Esophagus muscularis mucosa (tissue), 4 donors: ENCODE data around the gene RAB3GAP2. TPM values are rescaled to one million over a fixed set of nuclear protein-coding genes. Genes with fewer than 3 reads are reported as not detected.

Source experiments
- DNase-seq: peaks from one replicate; pipeline ENCODE4 v3.0.0-alpha.2; 2017; ENCODE audit errors: extremely low spot score
- H3K27ac ChIP-seq, 4 donors: fragments of 200-600 bp; sonication (generic); replicated peaks in 1 of 4; 1 replicate in 3 of 4; 2 replicates in 1 of 4; pipeline ENCODE4 v1.5.1; 2016 to 2019; ENCODE audit warnings: mild to moderate bottlenecking in 1 of 4
- H3K27me3 ChIP-seq, 4 donors: fragments of 200-600 bp; sonication (generic); one replicate each; pipeline versions ENCODE4 v1.5.1 to v1.6.0; 2016 to 2019
- H3K36me3 ChIP-seq, 4 donors: fragments of 200-600 bp; sonication (generic); one replicate each; pipeline ENCODE4 v1.5.1; 2016 to 2019
- H3K4me1 ChIP-seq, 4 donors: fragments of 200-600 bp; sonication (generic); one replicate each; pipeline ENCODE4 v1.5.1; 2016 to 2019
- H3K4me3 ChIP-seq, 4 donors: fragments of 200-600 bp; sonication (generic); 1 replicate in 2 of 4; 2 replicates in 2 of 4; pipeline ENCODE4 v1.5.1; 2016 to 2019; ENCODE audit warnings: mild to moderate bottlenecking in 4 of 4, moderate library complexity in 1 of 4
- H3K9me3 ChIP-seq, 4 donors: fragments of 200-600 bp; sonication (generic); 1 replicate in 3 of 4; 2 replicates in 1 of 4; pipeline ENCODE4 v1.5.1; 2016 to 2019
- CTCF ChIP-seq, 3 experiments: fragments of 200-600 bp in 2 of 3; fragments of 450-650 bp in 1 of 3; sonication (generic) in 2 of 3; IDR thresholded peaks; one replicate each; pipeline ENCODE4 v1.5.1; 2017 to 2019; ENCODE audit warnings: antibody characterized with exemption in 3 of 3, mild to moderate bottlenecking in 2 of 3, moderate library complexity in 1 of 3
- EP300 ChIP-seq: sonication (generic); formaldehyde crosslinking; IDR thresholded peaks from one replicate; pipeline ENCODE4 v1.6.1; 2017; ENCODE audit warnings: antibody characterized with exemption
- POLR2A ChIP-seq: fragments of 450-650 bp; IDR thresholded peaks from one replicate; pipeline ENCODE4 v1.6.1; 2017; ENCODE audit warnings: antibody characterized with exemption, moderate library complexity, mild to moderate bottlenecking, low read depth
- POLR2AphosphoS5 ChIP-seq, 2 donors: sonication (generic); formaldehyde crosslinking; IDR thresholded peaks; one replicate each; pipeline ENCODE4 v1.6.1; 2017; ENCODE audit warnings: antibody characterized with exemption in 2 of 2
- WGBS: methylation state at CpG from one replicate; pipeline ENCODE4 v1.1.5; 2018; 5-methylcytosine and 5-hydroxymethylcytosine counted together
- intact Hi-C: fragments of 100-400 bp; cut with DNase I; formaldehyde crosslinking; loops from one replicate; pipeline ENCODE4 v1.15.1; 2023
- total RNA-seq, 4 donors: library from RNA; depleted of rRNA; stranded (reverse); fragments of >200 nt; gene quantifications; one replicate each; pipeline versions ENCODE4 v1.1.0 to v1.2.1, GENCODE V29; 2016

The RAB3GAP2 gene
- 10 to 100 TPM; 19.8 to 23.0 (median 21.2) TPM for total RNA-seq

GRCh38 chr1:220272047-220272840 lies at the start of gene RAB3GAP2:
TSS of gene RAB3GAP2 (minus strand) at chr1:220272453. CDS start at chr1:220272337, 116 bp downstream.
- peak within 1 kb of the TSS; percentile 74 to 93 (median 81) for H3K4me3 ChIP-seq
- intact Hi-C loops, result loop anchor here (10.0 kb wide), 1 partner anchor 473 kb away; the partner anchor contains the start of gene MTARC2
- H3K9me3 ChIP-seq, result no peaks in the 10 kb centered on the region
- TF ChIP-seq POLR2AphosphoS5 (IDR thresholded peaks at IDR 0.05) (peak; percentile 90 to 96), POLR2A (peak; percentile 35), CTCF (IDR thresholded peaks at IDR 0.05) (no peak)
- DNase-seq, result peak; percentile 98
- H3K36me3 ChIP-seq, result peaks cover 0 to 3% (median 0%) of the 10 kb centered on the region in 4 donors
- H3K27ac ChIP-seq, result peak within 1 kb of the TSS; percentile 84 to 89 (median 87)
- under 1% methylated on average over 32 of the region's 49 CpGs for WGBS
- H3K4me1 ChIP-seq, result peaks cover 26 to 37% (median 32%) of the 10 kb centered on the region in 4 donors
- H3K27me3 ChIP-seq, result no peaks in the 10 kb centered on the region

GRCh38 chr1:220321758-220322157 lies 49.5 kb upstream of the RAB3GAP2 start:
- H3K27ac ChIP-seq, result no peak overlapping the region
- 82% methylated on average over 6 of the region's 6 CpGs for WGBS
- no peaks in the 10 kb centered on the region for H3K4me1 ChIP-seq
- intact Hi-C loops, result no loop called here
- DNase-seq, result peak; percentile 66
- no peaks in the 10 kb centered on the region for H3K27me3 ChIP-seq
- TF ChIP-seq EP300 (no peak), POLR2AphosphoS5 (IDR thresholded peaks at IDR 0.05) (no peak), POLR2A (no peak), CTCF (IDR thresholded peaks at IDR 0.05) (no peak)
- H3K4me3 ChIP-seq, result no peak overlapping the region
- H3K36me3 ChIP-seq, result no peaks in the 10 kb centered on the region
- no peaks in the 10 kb centered on the region for H3K9me3 ChIP-seq

- Histone ChIP-seq H3K27me3 (no peaks in the 10 kb centered on the region), H3K9me3 (no peaks in the 10 kb centered on the region), H3K4me1 (no peaks in the 10 kb centered on the region), H3K36me3 (no peaks in the 10 kb centered on the region), H3K4me3 (no peak overlapping the region), H3K27ac (no peak overlapping the region)
- TF ChIP-seq POLR2AphosphoS5 (IDR thresholded peaks at IDR 0.05), result no peak
- TF ChIP-seq EP300, result no peak
- no peak for TF ChIP-seq CTCF (IDR thresholded peaks at IDR 0.05)
- TF ChIP-seq POLR2A, result no peak
- no peak for DNase-seq
- 86% methylated on average over 2 of the region's 2 CpGs for WGBS
- intact Hi-C loops, result no loop called here
Measured at GRCh38 chr1:220320709-220321108, 48.5 kb upstream of the RAB3GAP2 start.

- no peak for TF ChIP-seq POLR2A
- no peak for TF ChIP-seq CTCF (IDR thresholded peaks at IDR 0.05)
- DNase-seq, result no peak
- Histone ChIP-seq H3K27ac (no peak overlapping the region), H3K27me3 (no peaks in the 10 kb centered on the region), H3K36me3 (no peaks in the 10 kb centered on the region), H3K4me3 (no peak overlapping the region), H3K4me1 (peaks cover 0 to 3% (median 0%) of the 10 kb centered on the region in 4 donors), H3K9me3 (no peaks in the 10 kb centered on the region)
- WGBS, result 64% methylated on average over 1 of the region's 1 CpG
- intact Hi-C loops, result no loop called here
Measured at GRCh38 chr1:220318673-220319072, 46.4 kb upstream of the RAB3GAP2 start.

- Histone ChIP-seq H3K9me3 (no peaks in the 10 kb centered on the region), H3K36me3 (no peaks in the 10 kb centered on the region), H3K27ac (no peak overlapping the region), H3K27me3 (no peaks in the 10 kb centered on the region), H3K4me1 (peaks cover 0 to 3% (median 0%) of the 10 kb centered on the region in 4 donors), H3K4me3 (no peak overlapping the region)
- 56% methylated on average over 4 of the region's 4 CpGs for WGBS
- intact Hi-C loops, result no loop called here
- no peak for TF ChIP-seq POLR2A
- no peak for TF ChIP-seq EP300
- TF ChIP-seq POLR2AphosphoS5 (IDR thresholded peaks at IDR 0.05), result no peak
- no peak for TF ChIP-seq CTCF (IDR thresholded peaks at IDR 0.05)
- DNase-seq, result peak; percentile 90
Measured at GRCh38 chr1:220317161-220317560, 44.9 kb upstream of the RAB3GAP2 start.
